Vagina (tissue), 2 donors: ENCODE data around the gene BRMS1. TPM values are rescaled to one million over a fixed set of nuclear protein-coding genes. Genes with fewer than 3 reads are reported as not detected.

Source experiments
- DNase-seq, 2 donors: peaks; one replicate each; pipeline ENCODE4 v3.0.0-alpha.2; 2017; ENCODE audit errors: extremely low spot score in 2 of 2
- H3K27ac ChIP-seq: fragments of 200-600 bp; sonication (generic); one replicate; pipeline ENCODE4 v1.5.1; 2019
- H3K27me3 ChIP-seq: fragments of 200-600 bp; sonication (generic); one replicate; pipeline ENCODE4 v1.5.1; 2019
- H3K36me3 ChIP-seq, 2 donors: fragments of 200-600 bp; sonication (generic); one replicate each; pipeline ENCODE4 v1.5.1; 2017 to 2019
- H3K4me1 ChIP-seq: fragments of 200-600 bp; sonication (generic); one replicate; pipeline ENCODE4 v1.5.1; 2019
- H3K4me3 ChIP-seq, 2 donors: fragments of 200-600 bp; sonication (generic); 1 replicate in 1 of 2; 2 replicates in 1 of 2; pipeline ENCODE4 v1.5.1; 2016 to 2019
- H3K9me3 ChIP-seq: fragments of 200-600 bp; sonication (generic); one replicate; pipeline ENCODE4 v1.5.1; 2019
- CTCF ChIP-seq, 3 experiments: fragments of 450-650 bp in 2 of 3; fragments of 200-600 bp in 1 of 3; sonication (generic) in 1 of 3; IDR thresholded peaks; one replicate each; pipeline ENCODE4 v1.5.1; 2017 to 2019; ENCODE audit warnings: antibody characterized with exemption in 3 of 3, mild to moderate bottlenecking in 2 of 3, moderate library complexity in 2 of 3
- POLR2A ChIP-seq, 2 donors: fragments of 450-650 bp; IDR thresholded peaks; one replicate each; pipeline ENCODE4 v1.6.1; 2017; ENCODE audit warnings: antibody characterized with exemption in 2 of 2, mild to moderate bottlenecking in 2 of 2, moderate library complexity in 2 of 2
- POLR2AphosphoS5 ChIP-seq, 2 donors: sonication (generic); formaldehyde crosslinking; IDR thresholded peaks; one replicate each; pipeline ENCODE4 v1.9.0; 2017; ENCODE audit warnings: antibody characterized with exemption in 2 of 2, mild to moderate bottlenecking in 2 of 2, low read depth in 1 of 2; ENCODE audit not compliant: insufficient read depth in 1 of 2
- intact Hi-C: fragments of 100-400 bp; cut with DNase I; formaldehyde crosslinking; loops from one replicate; pipeline ENCODE4 v1.15.1; 2023
- total RNA-seq: library from RNA; depleted of rRNA; stranded (reverse); fragments of >200 nt; gene quantifications from one replicate; pipeline ENCODE4 v1.2.3, GENCODE V29; 2016

Gene BRMS1
- total RNA-seq, 1 donor from 2014 or later: 37.1 TPM

- intact Hi-C loops: loop anchor here (2.0 to 5.0 kb wide), 2 partner anchors 15 to 59 kb away; no protein-coding TSS in a partner anchor
- Histone ChIP-seq H3K9me3 (no peaks in the 10 kb centered on the region), H3K4me3 (no peak overlapping the region), H3K27ac (peak overlapping the region; percentile 93), H3K4me1 (peaks cover 47% of the 10 kb centered on the region), H3K27me3 (no peaks in the 10 kb centered on the region), H3K36me3 (peaks cover 0 to under 1% of the 10 kb centered on the region in 2 donors)
- TF ChIP-seq CTCF (IDR thresholded peaks at IDR 0.05): no peak
- TF ChIP-seq POLR2AphosphoS5 (IDR thresholded peaks at IDR 0.05; ENCODE audit: insufficient read depth in 1 of 2, low read depth in 1 of 2): no peak
- DNase-seq: no peak
These were observed 16.9 kb downstream of the BRMS1 start for GRCh38 chr11:66328031-66328301.

GRCh38 chr11:66327171-66328030 is 17.5 kb downstream of the BRMS1 start:
- H3K4me3 ChIP-seq: no peak overlapping the region
- H3K4me1 ChIP-seq: peaks cover 52% of the 10 kb centered on the region
- DNase-seq: no peak
- H3K36me3 ChIP-seq: no peaks in the 10 kb centered on the region
- intact Hi-C loops: loop anchor here (2.0 to 5.0 kb wide), 2 partner anchors 15 to 60 kb away; no protein-coding TSS in a partner anchor
- no peak for TF ChIP-seq CTCF (IDR thresholded peaks at IDR 0.05)
- no peak for TF ChIP-seq POLR2AphosphoS5 (IDR thresholded peaks at IDR 0.05; ENCODE audit: insufficient read depth in 1 of 2, low read depth in 1 of 2)
- no peak for TF ChIP-seq POLR2A (IDR thresholded peaks at IDR 0.05)
- no peaks in the 10 kb centered on the region for H3K27me3 ChIP-seq
- H3K9me3 ChIP-seq: no peaks in the 10 kb centered on the region
- H3K27ac ChIP-seq: peak overlapping the region; percentile 93

- DNase-seq: no peak
- H3K9me3 ChIP-seq: no peaks in the 10 kb centered on the region
- intact Hi-C loops: loop anchor here (5.0 kb wide), 1 partner anchor 61 kb away; no protein-coding TSS in a partner anchor
- H3K4me3 ChIP-seq: peak overlapping the region in 1 of 2 donors; percentile 1
- no peaks in the 10 kb centered on the region for H3K27me3 ChIP-seq
- peaks cover 61% of the 10 kb centered on the region for H3K4me1 ChIP-seq
- TF ChIP-seq CTCF (IDR thresholded peaks at IDR 0.05) (no peak), POLR2AphosphoS5 (IDR thresholded peaks at IDR 0.05; ENCODE audit: insufficient read depth in 1 of 2, low read depth in 1 of 2) (peak in 1 of 2 donors; percentile 77), POLR2A (IDR thresholded peaks at IDR 0.05) (no peak)
- peak overlapping the region; percentile 93 for H3K27ac ChIP-seq
- no peaks in the 10 kb centered on the region for H3K36me3 ChIP-seq
These were observed 18.4 kb downstream of the BRMS1 start for GRCh38 chr11:66326261-66327111.

GRCh38 chr11:66325263-66325671 is 19.6 kb downstream of the BRMS1 start:
- Histone ChIP-seq H3K36me3 (no peaks in the 10 kb centered on the region), H3K27me3 (no peaks in the 10 kb centered on the region), H3K4me1 (peaks cover 61% of the 10 kb centered on the region), H3K9me3 (no peaks in the 10 kb centered on the region), H3K27ac (peak overlapping the region; percentile 93), H3K4me3 (no peak overlapping the region)
- no peak for DNase-seq
- intact Hi-C loops: loop anchor here (5.0 kb wide), 1 partner anchor 62 kb away; no protein-coding TSS in a partner anchor
- TF ChIP-seq POLR2A (IDR thresholded peaks at IDR 0.05): no peak

GRCh38 chr11:66324664-66325063 is 20.2 kb downstream of the BRMS1 start:
- TF ChIP-seq CTCF (IDR thresholded peaks at IDR 0.05): no peak
- peak in 1 of 2 donors; percentile 37 for TF ChIP-seq POLR2AphosphoS5 (IDR thresholded peaks at IDR 0.05; ENCODE audit: insufficient read depth in 1 of 2, low read depth in 1 of 2)
- TF ChIP-seq POLR2A (IDR thresholded peaks at IDR 0.05): no peak

More at GRCh38 chr11:66324664-66325063, 20.2 kb downstream of the BRMS1 start:
- Histone ChIP-seq H3K36me3 (no peaks in the 10 kb centered on the region), H3K4me3 (no peak overlapping the region), H3K9me3 (no peaks in the 10 kb centered on the region), H3K27me3 (no peaks in the 10 kb centered on the region), H3K27ac (peak overlapping the region; percentile 93), H3K4me1 (peaks cover 61% of the 10 kb centered on the region)
- DNase-seq: no peak
- intact Hi-C loops: loop anchor here (5.0 kb wide), 1 partner anchor 63 kb away; no protein-coding TSS in a partner anchor
